ENCODE measurements around the gene OR2M7.

GRCh38 chr1:248306103-248306502, 18.3 kb downstream of the OR2M7 start:
- TF ChIP-seq CTCF (IDR thresholded peaks at IDR 0.05), result no peak
- no peak for TF ChIP-seq POLR2A (IDR thresholded peaks at IDR 0.05)
